ENCODE results near the gene HSF5.

DNA sequence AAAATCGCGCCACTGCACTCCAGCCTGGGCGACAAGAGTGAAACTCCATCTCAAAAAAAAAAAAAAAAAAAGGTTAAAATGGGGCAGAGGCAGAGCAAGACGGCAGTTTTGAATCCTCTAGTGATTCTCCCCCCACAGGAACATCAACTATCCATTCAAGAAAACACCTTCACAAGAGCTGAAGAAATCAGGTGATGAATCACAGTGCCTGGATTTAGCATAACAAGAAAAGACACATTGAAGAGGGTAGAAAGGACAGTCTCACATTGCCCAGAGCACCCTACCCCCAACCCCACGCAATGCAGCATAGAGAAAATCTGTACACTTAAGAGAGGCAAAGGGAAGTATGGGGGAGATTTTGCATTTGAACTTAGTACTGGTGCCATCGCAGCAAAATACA is 42.1 kb downstream of the HSF5 start:
- TF ChIP-seq CTCF (IDR thresholded peaks at IDR 0.05; ENCODE audit: extremely low read depth in 1 of 2, insufficient read depth in 1 of 2, low read depth in 1 of 2, low read length in 2 of 2) (no peak), JUN (IDR thresholded peaks at IDR 0.05; ENCODE audit: borderline replicate concordance, insufficient read depth, insufficient read length, low read depth) (no peak), GATA2 (IDR thresholded peaks at IDR 0.05; ENCODE audit: insufficient read depth, insufficient read length, low read depth, low read length) (no peak), POLR2A (IDR thresholded peaks at IDR 0.05; ENCODE audit: low read depth, low read length) (no peak), POLR2AphosphoS5 (IDR thresholded peaks at IDR 0.05; ENCODE audit: insufficient read depth, low read depth, low read length) (no peak), EZH2 (IDR thresholded peaks at IDR 0.05; ENCODE audit: borderline replicate concordance, low read depth, low read length, severe bottlenecking) (no peak), FOS (IDR thresholded peaks at IDR 0.05; ENCODE audit: borderline replicate concordance, insufficient read depth, low read length) (no peak)
- TF ChIP-seq, protein P1, sequence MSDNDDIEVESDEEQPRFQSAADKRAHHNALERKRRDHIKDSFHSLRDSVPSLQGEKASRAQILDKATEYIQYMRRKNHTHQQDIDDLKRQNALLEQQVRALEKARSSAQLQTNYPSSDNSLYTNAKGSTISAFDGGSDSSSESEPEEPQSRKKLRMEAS (IDR thresholded peaks at IDR 0.05; ENCODE audit: insufficient read depth, insufficient read length) = no peak
